Measurements from ENCODE around the gene ABHD15.
"Not testable (repeated sequence)": the region's sequence is repeated elsewhere in the genome, so short reads cannot be mapped to it uniquely, and the experiment has no call there.

ABHD15 gene

GRCh38 chr17:29568331-29569244 is 1.8 kb upstream of the ABHD15 start, which contains the start of gene TP53I13:
TSS of gene TP53I13 (plus strand) at chr17:29568701. CDS start at chr17:29568759, 58 bp downstream.
- DNase-seq (ENCODE audit: low read depth), result peak; percentile 82

GRCh38 chr17:29567554-29568330 is 905 bp upstream of the ABHD15 start:
- peak; percentile 68 for DNase-seq (ENCODE audit: low read depth)

- DNase-seq (ENCODE audit: low read depth), result no peak
These were observed 392 bp upstream of the ABHD15 start for GRCh38 chr17:29567304-29567553.

- peak; percentile 29 for DNase-seq (ENCODE audit: low read depth)
These were observed 979 bp downstream of the ABHD15 start for GRCh38 chr17:29565643-29566472.

GRCh38 chr17:29563816-29564215 is 3.0 kb downstream of the ABHD15 start:
- DNase-seq (ENCODE audit: low read depth), result no peak

- DNase-seq (ENCODE audit: low read depth), result no peak
These were observed 4.2 kb downstream of the ABHD15 start for GRCh38 chr17:29562615-29563014.

- no peak for DNase-seq (ENCODE audit: low read depth)
These were observed 5.0 kb downstream of the ABHD15 start for GRCh38 chr17:29561554-29562517.

- DNase-seq (ENCODE audit: low read depth), result no peak
These were observed 6.5 kb downstream of the ABHD15 start for GRCh38 chr17:29560316-29560715.

- no peak for DNase-seq (ENCODE audit: low read depth)
These were observed 7.2 kb downstream of the ABHD15 start for GRCh38 chr17:29559640-29560039.

GRCh38 chr17:29558139-29558538 is 8.7 kb downstream of the ABHD15 start:
- not testable (repeated sequence) for DNase-seq (ENCODE audit: low read depth)

- DNase-seq (ENCODE audit: low read depth), result no peak
These were observed 9.1 kb downstream of the ABHD15 start for GRCh38 chr17:29557739-29558116.

GRCh38 chr17:29557085-29557738 is 9.6 kb downstream of the ABHD15 start:
- DNase-seq (ENCODE audit: low read depth), result no peak

GRCh38 chr17:29555840-29556239 is 11.0 kb downstream of the ABHD15 start:
- DNase-seq (ENCODE audit: low read depth), result no peak

GRCh38 chr17:29549177-29549923 is 17.5 kb downstream of the ABHD15 start:
- no peak for DNase-seq (ENCODE audit: low read depth)

- no peak for DNase-seq (ENCODE audit: low read depth)
These were observed 20.0 kb downstream of the ABHD15 start for GRCh38 chr17:29546830-29547229.

GRCh38 chr17:29546085-29546484 is 20.8 kb downstream of the ABHD15 start:
- DNase-seq (ENCODE audit: low read depth), result no peak

- DNase-seq (ENCODE audit: low read depth), result no peak
These were observed 22.8 kb downstream of the ABHD15 start for GRCh38 chr17:29544066-29544465.

GRCh38 chr17:29533976-29534375 is 32.9 kb downstream of the ABHD15 start:
- no peak for DNase-seq (ENCODE audit: low read depth)

- no peak for DNase-seq (ENCODE audit: low read depth)
These were observed 40.5 kb downstream of the ABHD15 start for GRCh38 chr17:29526322-29526721.

GRCh38 chr17:29524692-29525091 is 42.1 kb downstream of the ABHD15 start:
- DNase-seq (ENCODE audit: low read depth), result no peak

Data from activated T-helper 9 cell treated with anti-CD3 and anti-CD28 coated beads, Interleukin-2, amount 50 U/mL, for 16 hours (primary cell).